Effector CD8-positive, alpha-beta T cell (primary cell): ENCODE measurements around the gene BMAL1.
"Not testable (repeated sequence)": the region's sequence is repeated elsewhere in the genome, so short reads cannot be mapped to it uniquely, and the experiment has no call there.

Source experiments
- DNase-seq: peaks from one replicate; lab custom pipeline; 2025; lab: John Stamatoyannopoulos, UW
- total RNA-seq, 4 experiments: gene quantifications; one replicate each; lab custom pipeline; 2026; lab: John Stamatoyannopoulos, UW

Gene BMAL1
- total RNA-seq, result 77.9 to 108 (median 90.4) reads per million in 4 experiments

DNA sequence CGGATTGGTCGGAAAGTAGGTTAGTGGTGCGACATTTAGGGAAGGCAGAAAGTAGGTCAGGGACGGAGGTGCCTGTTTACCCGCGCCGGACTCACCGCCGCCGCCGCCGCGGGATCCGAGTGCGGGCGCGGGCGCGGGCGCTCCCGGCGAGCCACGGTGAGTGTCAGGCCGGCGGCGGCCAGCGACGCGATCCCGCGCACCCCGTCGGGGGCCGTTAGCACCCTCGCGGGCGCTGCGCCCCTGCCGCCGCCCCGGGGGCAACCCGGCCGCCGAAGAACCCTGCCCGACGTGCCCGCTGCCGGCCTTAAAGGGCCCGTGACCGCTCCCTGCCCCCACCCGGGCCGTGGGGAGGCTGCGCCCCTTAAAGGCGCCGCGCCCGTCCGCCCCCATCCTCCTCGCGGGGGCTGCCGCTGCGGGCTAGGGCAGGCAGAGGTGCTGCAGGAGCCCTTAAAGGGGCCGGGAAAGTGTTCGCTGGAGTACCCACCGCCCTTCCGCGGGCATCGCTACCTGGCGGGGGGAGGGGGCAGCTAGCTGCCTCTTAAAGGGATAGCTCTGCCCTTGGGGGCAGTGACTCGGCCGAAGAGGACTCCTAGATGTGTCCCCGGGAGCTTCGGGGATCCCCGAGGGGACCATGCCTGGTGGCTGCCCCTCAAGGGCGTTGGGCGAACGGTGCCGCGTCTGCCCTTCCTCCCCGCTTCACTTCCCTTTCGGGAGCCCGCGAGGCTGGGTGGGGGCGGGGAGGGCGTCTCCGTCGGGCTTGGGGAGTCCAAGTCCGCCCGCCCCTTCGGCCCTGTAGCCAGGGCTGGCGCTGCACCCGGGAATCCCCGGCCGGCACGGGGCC, at the start of gene BMAL1:
Gene BMAL1 (plus strand): TSS at position 23 of the 841 bp plus-strand sequence. CDS start 76,519 bp downstream, outside the sequence.
- DNase-seq, result peak; percentile 51

DNA sequence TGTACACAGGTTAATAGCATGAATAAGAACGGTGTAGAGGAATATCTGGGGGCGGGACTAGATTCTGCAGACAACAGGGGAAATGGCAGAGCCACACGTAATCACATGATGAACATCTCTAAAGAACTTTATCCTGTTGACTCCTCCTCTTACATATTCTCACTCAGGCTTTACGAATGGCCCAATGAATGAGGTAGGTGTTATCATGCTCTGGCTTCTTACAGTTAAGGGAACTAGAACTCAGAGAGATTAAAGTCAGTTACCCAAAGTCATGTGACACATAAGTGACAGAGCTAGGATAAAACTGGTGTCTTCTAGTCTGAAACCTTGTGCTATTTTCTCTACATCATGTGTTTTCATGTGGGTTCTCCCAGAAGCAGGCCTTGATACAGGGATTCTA, 49.0 kb upstream of the BMAL1 start:
- DNase-seq, result no peak

DNA sequence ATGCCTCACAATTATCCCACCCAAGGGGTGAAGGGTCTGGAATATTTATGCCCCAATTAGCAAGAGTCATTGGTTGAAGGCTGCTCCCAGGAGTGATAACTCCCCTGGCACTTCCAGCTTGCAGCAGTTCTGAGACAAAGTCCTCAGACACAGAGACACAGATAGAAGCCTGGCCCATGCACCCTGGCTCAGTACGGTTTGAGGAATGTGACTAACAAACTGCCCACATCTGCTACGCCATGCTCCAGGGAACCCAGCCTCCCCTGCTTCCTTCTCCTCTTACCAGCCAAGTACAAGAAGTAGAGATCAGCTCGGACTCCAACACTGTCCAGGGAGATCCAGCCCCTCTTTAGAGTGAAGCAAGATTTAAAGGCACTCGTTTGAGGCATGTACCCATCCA, 48.5 kb upstream of the BMAL1 start:
- DNase-seq, result no peak

DNA sequence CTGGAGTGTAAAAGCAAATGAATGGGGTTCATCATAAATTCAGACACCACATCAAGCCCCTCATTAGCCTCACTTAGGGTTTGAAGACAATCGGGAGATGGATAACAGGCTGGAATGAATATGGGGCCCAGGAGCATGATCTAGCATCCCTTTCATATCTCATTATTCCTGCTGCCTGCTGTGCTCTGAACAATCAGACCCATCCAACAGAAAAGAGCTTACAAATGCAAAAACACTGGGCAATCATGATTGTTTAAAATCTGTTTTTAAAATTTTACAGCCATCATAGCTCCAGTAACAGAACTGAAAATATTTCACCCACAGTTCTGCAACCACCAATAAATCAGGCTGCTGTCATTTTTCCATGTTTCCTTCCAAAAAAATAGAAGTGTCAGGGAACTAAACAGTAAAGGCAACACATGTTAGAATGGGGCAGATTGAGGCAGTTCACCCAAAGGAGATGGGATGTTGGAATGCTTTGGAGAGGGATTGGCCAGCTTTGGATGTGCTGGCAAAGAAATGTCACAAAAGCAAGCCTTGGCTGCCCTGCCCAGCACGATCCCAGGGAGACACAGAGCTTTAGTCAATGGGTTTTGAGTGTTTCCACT, 47.8 kb upstream of the BMAL1 start:
- DNase-seq, result no peak

DNA sequence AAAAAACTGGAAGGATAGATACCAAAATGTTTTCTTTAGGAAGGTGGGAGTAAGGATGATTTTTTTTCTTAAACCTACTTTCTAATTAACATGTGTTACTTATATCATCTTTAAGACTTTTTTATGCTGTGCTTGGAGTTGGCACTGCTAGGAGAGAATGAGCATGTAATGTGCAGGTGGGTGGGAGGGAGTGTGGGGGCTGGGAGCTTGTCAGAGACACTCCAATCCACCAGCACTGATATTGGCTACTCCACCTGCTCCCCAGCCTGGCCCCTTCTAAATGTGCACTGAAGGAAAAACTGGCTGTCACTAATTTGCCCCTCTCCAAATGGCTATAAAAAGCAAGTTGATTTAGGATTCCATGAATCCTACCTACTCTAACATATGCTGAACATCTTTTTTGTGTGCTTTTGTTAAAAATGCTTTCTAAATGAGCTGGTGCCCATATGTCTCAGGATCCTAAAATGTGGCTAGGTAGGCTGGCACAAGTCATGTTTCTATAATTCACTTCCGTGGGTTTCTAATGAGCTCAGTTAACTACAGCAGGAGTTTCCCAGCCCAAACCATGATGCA, 44.3 kb upstream of the BMAL1 start:
- DNase-seq, result no peak

DNA sequence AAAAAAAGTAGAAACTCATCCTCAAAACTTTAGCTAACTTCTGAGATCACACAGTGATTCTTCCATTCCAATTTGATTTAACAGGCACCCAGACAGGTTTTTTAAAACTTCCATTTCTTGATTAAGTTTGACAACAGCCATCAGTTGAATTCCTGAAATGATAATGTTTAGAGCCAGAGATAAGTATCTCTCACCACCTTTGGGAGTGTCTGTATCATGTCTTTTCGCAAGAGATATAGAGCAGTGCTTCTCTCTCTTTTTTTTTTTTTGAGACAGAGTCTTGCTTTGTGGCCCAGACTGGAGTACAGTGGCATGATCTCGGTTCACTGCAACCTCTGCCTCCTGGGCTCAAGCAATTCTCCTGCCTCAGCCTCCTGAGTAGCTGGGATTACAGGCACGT, 41.7 kb upstream of the BMAL1 start:
- no peak for DNase-seq

DNA sequence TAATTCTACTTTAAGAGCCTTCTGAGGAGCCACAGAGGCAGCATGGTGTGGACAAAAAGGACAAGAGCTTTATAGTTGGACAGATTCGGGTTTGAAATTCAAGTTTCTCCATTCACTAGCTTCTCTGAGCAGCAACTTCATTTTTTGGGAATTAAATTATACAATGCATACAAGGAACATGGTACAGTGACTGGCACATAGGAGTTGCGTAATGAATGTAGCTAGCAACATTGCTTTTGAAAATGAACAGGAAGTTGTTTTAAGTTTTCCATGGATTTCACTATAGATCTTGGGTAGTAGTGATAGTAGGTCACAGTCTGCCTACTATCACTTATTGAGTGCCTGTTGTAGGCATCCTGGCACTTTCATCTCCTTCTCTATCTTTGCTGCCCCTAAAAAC, 41.0 kb upstream of the BMAL1 start:
- no peak for DNase-seq

DNA sequence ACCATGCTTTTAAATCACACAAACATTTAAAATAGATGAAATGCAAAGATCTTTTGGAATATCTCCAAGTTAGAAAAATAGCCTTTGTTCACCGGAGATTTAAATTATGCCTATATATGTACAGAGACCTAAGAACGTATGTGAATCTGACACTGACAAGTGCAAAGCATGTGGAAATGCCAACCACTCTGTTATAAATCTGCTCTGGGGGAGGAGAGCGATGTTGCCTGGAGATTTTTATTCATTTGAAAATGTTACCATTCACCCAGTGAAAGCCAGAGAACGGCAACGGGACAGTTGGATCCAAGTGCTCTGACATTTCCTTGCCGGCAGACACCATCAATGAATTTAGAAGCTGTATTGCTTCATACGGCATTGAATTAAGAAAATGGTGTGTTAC, 39.8 kb upstream of the BMAL1 start:
- no peak for DNase-seq

DNA sequence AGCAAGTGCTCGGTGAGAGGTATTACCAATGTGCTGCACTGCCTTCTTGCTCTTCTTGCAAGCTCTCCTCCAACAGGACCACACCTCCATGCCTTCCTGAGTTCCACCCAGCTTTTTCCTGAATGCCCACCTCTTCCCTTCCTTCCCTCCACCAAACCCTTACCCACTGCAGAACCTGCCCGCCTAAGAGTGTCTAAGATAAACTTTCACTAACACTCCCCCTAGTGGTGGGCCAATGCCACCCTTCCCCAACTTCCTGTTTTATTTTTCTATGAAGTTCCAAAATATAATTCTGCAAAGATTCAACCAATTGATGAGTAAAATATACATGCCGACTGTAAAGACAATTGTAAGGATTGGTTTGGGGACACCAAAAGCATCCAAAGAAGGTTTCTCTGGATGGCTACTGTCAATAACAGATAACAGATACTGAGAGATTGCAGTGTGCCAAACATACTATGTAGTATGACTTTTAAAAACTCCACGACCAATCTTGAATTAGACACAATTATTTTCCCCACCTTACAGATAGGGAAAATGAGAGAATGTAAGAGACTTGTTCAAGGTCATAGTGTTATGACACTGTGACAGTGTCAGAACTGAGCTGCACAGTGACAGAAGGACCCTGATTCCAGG, 38.6 kb upstream of the BMAL1 start:
- DNase-seq, result no peak

DNA sequence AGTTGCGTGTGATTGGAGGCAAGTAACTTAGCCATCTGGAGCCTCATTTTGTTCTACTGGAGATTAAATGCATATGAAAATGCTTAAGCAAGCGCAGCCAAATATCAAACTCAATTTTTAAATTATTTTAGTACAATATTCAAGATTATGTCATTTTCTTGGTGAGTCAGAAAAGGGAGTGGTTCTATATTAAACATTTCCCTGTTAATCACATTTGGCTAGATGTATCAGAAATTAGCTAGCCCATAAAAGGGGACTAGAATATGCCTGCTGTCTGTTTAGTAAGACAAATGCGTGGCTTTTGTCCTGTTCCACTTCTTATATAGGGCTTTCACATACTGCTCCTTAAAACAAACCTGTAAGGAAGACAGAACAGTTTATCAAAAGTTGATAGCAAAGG, 35.0 kb upstream of the BMAL1 start:
- no peak for DNase-seq

DNA sequence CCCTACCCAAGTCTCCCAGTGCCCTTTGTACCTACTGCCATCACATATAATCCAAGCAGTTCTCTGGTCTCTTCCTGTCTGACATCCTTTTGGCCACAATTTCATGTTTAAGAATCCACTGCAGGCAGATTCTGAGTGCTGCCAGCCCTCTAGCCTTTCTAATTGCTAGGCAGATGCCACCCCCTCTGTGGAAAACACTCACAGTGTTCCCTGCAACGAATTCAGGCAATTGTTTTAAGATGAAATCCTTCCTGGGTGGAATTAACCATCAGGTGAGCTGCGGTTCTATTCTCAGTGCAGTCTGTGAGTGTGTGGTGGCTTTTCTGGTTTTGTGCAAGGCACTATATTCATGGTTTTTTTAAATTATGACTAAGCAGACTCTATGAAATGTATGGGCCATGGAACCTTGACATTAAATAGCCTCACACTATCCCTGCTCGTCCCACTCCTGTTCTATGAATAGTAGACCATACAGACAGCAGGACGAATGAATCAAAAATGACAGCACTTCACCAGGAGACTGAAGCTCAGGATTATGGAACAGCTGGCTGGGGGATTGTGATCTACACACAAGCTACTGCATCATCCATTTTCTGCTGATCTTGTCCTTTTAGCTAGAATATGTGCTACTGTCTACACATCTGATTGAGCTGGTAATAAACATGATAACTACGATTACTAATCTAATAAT, 29.8 kb upstream of the BMAL1 start:
- DNase-seq, result no peak

DNA sequence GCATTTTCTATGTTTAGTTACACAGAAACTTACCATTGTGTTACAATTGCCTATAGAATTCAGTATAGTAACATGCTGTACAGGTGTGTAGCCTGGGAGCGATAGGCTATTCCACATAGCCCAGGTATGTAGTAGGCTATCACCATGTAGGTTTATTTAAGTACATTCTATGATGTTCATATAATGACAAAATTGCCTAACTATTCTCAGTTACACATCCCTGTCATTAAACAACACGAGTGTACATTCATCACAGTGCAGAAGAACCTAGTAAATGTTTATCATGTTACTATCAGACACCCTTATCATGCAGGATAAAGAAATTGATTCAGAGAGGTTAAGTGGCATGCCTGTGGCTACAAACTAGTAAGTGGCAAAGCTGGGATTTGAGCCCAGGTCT, 28.4 kb upstream of the BMAL1 start:
- DNase-seq, result no peak

DNA sequence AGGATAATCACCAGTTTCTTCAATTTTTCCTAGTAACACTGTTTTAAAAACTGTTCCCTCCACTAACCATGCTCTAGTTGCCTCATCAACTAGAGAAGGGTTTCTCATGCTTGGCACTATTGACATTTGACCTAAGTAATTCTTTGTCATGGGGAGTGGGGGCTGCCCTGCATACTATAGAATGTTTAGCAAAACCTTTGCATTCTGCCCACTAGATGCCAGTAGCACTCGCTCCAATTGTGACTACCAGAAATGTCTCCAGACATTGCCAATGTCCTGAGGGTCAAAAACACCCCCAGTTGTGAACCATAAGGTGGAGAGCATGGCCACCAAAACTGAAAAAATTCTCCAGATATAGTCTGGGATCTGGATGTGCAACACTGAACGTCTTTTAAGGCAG, 27.6 kb upstream of the BMAL1 start:
- no peak for DNase-seq

DNA sequence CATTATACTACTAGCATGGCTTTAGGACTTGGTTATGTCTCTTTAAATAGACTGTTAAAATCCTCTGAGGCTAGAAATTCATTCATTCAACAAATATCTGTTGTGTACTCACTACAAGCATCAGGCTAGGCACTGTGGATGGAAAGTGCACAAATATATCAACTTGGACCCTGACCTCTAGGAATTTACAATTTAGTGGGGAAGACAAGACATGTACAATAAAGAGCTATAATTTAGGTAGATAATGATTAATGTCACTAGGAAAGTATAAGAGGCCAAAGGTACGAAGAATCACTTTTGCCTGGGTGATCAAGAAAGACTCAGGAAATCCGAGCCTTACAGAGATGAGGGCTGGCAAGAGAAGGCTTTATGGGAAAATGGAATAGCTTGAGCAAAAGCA, 25.6 kb upstream of the BMAL1 start:
- DNase-seq, result no peak

DNA sequence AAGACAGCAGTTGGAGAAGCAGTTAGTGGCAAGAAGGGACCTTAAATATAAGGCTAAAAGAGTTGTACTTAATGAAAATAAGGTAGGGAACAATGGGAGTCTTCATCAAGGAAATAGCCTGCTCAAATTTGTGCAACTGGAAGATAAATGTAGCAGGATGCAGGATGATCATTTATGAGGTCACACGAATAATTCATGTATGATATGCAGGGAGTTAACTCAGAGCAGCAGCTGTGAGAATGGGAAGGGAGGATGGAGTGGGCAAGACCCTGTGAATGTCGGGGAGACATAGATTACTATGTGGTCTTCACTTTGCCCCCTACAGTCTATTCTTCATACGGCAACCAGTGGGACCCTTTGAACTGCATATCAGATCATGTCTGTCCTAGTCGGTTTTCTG, 25.2 kb upstream of the BMAL1 start:
- no peak for DNase-seq

DNA sequence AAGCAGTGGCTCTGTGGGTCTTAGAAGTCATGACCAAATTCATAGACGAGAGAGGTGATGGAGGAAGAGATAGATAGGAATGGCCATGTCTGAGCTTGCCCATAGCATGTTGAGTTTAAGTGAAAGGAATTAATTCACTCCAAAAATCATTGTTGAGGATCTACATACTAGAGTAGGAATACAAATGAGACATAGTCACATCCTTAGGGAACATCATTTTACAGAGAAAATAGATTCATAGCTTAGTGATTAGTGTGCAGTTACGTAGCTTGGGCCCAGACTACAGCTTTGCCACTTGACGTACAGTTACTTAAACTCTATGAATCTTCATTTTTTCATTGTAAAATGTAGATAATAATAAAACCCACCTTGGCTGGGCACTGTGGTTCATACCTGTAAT, 21.4 kb upstream of the BMAL1 start:
- DNase-seq, result no peak

DNA sequence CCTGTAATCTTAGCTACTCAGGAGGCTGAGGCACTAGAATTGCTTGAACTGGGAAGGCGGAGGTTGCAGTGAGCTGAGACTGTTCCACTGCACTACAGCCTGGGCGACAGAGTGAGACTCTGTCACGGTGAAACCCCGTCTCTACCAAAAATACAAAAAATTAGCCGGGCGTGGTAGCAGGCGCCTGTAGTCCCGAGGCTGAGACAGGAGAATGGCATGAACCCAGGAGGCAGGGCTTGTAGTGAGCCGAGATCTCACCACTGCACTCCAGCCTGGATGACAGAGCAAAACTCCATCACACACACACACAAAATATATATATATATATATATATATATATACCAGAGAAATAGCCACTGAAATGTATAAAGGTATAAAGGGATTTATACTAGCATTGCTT, 19.5 kb upstream of the BMAL1 start:
- DNase-seq, result not testable (repeated sequence)

DNA sequence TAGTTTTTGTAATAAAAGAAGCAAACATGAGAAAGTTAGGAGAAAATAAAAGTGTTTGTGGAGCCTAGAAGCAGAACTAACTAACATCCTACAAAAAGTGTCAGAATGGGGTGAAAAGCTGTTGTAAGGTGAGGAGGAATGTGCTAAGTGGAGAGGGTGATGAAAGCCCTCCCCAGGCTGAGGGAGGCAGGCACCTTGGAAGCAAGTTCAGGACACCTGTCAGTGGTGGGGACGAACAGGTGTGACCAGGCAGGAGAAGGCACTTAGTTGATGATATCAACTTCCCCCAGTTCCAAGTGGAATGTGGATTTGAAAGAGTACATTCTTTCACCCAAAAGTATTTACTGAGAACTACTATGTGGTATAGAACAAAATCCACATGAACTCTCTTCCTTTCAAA, 18.7 kb upstream of the BMAL1 start:
- DNase-seq, result no peak

DNA sequence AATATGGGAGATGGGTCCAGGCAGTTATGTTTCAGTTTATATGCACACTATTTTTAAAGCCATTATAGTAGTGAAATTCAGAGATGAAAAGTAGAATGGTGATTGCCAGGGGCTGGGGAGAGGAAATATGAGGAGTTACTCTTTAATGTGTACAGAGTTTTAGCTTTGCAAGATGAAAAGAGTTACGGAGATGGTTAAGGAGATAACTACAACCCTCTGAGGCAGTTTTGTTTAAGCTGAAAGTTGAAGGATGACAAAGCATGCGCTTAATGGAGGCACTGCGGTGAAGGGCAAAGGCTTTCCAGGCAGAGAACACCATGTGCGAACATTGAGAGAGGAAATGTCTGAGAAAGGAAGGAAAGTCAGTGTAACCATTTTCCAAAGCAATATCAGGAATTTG, 18.2 kb upstream of the BMAL1 start:
- no peak for DNase-seq

DNA sequence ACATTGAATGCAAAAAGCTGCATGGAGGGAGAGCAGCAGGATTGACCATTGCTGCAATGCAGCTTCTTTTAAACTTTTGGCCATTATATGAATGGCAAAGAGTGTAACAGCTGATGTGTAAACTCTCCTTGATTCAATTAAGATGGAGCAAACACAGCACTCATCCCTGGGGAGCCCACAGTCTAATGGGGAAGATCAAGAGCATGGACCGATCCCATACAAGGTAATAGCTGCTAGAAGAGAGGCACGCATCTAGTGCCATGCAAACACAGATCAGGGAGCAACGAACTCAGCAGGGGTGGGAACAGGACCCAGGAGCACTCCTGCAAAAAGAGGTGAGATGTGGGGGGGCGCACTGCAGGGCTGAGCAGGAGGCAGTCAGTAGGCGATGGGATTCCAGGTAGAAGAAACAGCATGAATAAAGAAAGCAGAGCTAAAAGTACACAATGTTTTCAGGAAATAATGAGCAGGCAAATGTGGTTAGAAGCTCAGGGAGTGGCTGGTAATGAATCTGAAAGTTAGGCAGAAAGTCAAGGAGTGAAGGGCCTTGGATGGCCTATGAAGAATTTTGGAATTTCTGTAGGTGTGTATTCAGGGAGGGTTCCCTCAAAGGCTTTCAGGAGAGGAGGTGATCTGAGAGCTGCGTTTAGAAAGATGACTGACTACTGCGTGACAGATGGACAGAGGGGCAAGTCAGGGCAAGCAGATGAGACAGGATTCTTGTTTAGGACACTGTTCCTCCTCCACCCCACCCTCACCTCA, 17.2 kb upstream of the BMAL1 start:
- no peak for DNase-seq

DNA sequence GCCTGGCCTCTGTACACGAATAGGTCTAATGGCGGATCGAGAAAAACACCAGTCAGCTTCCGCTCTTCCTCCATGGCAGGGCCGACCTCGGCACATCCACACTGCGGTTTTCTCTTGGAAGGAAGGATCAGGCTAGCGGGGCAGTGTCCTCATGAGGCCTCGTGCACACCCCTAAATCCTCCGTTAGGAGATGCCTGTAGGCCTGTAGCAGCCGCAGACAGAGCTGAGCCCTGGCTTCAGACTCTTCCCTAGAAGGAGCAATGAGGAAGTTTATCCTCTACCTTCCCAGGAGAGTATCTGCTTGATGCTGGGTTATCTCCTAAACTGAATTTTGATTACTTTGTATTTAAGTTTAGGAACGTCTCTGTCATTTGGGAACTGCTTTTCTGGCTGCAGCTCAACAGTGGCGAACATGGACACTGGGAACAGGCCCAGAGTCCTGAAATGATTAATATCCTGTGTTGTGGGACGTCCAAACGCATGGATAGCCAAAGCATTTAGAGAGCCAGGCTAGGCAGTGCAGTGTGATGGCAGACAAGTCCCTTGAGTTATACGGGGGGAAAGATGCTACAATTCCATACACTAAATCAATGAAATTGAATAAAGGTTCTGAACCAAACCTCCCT, 16.5 kb upstream of the BMAL1 start:
- no peak for DNase-seq
